GM18520 (cell line): Measurements from ENCODE around the gene FOXR1.

Source experiments
- ATAC-seq: cut with Tn5 transposase; IDR thresholded peaks from one replicate; pipeline ENCODE4 v1.9.1; 2021; ENCODE audit not compliant: unreplicated experiment

Gene FOXR1

DNA sequence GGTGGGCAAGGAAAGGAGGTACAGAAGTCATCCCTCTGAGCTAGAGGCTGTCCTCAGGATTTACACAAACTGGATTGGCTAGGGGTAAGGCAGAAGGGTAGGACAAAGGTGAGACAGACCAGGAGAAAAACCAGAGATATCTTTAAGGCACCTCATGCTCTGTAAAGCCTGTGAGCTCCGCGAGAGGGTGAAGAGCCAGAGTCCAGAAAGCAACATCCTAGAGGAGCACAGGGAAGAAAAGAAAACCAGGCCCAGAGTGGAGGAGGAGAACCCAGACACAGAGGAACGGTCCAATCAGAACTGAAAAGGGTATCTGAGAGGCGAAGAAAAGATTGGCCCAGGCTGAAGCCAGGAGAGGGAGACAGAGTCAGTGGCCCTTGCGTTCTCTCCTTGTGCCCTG lies 54.0 kb downstream of the FOXR1 start:
- no peak for ATAC-seq

DNA sequence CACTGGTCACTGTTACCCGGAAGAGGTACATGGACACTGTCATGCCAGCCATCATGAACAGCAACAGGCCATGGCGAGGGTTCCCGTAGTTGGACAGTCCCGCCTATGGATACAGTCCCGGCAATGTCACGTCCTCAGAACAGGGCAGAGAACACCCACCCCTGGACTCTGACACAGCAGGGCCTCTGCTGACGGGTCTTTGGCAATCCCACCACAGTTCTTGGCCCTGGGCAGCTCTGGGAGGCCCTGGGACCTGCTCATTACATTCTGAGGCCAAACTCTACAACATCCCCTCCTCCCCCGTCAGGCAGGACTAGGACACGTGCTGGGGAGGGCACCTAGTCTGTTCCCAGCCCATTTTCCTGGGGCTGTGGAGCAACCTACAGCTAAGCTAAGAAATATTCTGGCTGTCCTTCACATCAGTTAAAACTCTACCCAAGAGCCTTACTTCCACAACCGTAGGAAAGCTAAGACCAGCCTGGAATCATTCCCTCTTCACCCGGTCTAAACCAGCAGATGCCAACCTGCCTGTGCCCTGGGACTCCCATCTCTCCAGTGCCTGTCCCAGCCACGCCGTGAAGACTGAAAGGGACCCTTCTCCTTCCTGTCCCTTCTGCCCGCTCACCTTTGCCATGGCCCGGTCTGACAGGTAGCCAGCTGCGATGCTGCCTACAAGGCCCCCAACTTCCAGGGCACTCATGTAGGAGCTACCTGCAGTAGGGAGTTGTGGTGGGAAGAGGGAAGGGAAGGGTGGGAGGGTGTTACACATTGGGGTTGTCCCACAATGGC lies 54.6 kb downstream of the FOXR1 start:
- no peak for ATAC-seq

DNA sequence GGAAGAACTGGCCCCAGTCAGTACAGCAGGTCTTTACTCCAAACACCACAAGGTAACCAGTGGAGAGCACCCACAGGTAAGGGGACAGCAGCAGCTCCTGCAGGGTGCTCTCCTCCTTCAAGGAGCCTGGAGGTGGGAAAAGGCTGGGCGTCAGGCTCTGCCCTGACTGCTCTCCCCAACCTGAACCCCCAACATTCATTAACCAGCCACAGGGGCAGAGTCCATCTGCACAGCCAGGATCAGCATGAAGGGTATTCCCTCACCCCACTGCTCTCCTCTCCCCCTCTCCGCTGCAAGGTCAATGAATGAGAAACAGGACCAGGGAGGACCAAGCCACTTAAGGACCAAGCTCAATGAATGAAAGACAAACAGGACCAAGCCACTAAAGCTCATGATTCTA lies 55.4 kb downstream of the FOXR1 start:
- no peak for ATAC-seq

DNA sequence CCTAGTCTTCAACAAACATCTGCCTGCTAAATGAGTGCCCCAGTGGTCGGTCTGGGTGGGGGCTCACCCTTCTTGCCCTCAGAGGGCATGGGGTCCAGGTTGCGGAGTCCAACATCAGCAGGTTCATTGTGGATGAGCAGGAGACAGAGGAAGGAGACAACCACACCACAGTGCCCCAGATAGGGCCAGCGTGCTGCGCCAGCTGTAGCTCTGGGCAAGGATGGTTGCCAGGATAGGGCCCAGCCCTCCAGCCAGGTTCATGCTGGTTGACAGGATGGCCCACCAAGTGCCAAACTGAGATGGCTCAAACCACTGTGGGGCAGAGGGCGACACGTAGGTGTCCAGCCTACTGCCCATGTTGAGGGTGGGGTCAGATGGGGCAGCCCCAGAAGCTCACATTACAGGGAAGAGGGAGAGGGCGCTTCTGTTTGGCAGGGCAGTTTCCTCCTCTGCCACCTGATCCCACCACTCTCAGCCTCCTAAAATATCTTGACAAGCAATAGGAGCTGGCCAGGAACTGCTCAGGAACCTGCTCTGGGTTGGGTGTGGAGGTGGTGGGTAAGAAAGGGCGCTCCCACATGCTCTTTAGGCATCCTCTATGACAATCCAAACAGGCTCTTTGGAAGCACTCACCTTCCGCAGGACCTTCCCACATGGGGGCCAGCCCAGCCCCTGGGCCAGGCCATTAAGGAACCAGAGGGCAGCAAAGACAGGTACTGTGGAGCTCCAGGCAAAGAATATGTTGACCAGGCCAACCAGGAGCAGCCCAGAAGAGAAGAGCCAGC lies 56.2 kb downstream of the FOXR1 start:
- ATAC-seq = no peak

DNA sequence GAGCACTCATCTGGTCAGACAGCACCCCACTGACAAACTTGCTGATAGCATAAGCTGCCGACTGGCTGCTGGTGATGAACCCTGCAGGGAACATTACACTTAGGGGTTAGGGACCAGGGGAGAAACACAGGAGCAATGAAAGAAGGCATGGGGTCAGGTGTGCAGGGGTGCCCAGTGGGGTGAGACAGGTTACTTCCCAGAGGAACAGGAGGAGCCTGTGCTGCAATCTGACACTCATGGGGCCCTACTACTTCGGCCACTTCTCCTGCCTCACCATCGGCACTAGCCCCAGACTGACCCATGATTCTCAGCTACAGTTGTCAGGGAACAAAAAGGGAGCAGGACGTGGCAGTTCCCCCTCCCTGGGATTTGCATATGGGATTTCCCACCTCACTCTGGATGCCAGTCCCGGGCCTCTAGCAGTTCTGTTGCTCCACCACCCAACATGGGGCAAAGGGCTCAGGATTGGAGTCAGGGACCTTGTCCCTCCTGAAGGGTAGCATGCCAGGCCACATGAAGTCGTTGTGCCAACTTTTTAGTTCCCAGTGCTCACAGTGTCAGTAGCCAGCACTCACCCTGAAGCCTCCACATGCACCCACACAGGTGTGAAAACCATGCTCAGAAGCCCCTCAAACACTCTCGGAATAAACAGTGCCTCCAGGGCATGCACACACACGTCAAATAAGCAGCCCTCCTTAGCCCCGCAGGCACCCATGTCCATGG lies 56.9 kb downstream of the FOXR1 start:
- ATAC-seq = no peak

DNA sequence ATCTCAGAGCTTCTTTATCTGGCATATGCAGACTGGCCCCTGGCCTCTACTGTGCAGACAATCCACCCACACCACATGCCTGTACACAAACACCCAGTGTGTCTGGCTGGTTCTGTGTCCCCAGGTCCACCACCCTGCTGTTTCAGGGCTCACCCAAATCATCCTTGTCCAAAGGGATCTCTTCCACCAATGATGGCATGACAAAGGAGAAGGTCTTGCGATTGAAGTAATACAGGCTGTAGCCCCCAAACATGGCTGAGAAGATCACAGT lies 57.4 kb downstream of the FOXR1 start:
- ATAC-seq = no peak

DNA sequence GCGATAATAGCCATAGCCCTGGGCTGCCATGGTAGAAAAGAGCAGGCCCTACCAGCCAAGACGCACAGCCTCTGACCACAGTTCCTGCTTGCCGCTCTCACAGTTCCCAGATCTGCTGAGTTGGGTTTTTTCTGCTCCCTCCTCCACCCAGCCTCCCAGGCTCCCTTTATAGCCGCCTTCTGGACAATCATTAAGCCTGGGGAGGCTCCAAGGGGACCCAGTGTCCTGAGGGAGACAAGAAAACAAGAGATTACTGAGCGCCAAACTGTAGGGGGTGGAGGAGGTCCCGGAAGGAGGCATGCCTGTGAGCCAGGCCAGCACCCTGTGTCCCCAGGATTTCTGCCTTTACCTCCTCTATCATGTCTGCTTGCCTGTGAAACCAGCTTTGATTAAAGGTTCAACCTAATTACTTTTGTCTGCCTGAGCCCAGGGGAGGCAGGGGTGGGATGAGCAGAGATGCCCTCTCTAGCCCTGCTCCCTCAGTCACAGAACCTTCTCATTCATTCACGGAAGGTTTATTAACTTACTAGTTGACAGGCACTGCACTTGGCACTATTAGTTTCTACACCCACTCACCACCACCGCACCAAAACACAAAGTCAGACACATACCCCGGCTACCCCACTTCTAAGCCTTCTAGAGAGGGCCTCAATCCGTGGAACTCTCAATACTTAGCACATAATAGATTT lies 57.9 kb downstream of the FOXR1 start:
- no peak for ATAC-seq

DNA sequence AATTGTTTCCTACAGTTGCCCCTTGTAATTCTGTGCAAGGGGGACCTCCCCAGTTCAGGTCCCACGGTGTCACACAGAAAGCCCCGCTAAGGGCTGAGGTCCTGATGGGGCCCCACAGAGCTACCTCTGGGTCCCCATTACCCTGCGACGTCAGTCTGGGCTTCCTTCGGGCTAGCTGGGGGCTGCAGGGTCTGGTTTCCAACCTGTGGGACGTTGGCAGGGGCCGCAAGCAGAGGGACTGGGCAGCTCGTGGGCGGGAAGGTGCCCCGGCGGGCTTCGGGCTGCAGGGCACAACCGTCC lies 58.4 kb downstream of the FOXR1 start:
- ATAC-seq = no peak

GRCh38 chr11:119030329-119031047 lies 58.9 kb downstream of the FOXR1 start, which contains the start of gene SLC37A4:
SLC37A4 (minus strand) TSS chr11:119030877.
- peak; percentile 90 for ATAC-seq
